IPS DF 4.7 (cell line): ENCODE measurements around the gene PDGFRB.

Experiments
- DNase-seq: peaks from one replicate; pipeline ENCODE4 v3.0.0-alpha.2; 2013; ENCODE audit warnings: low spot score; ENCODE audit errors: extremely low read depth

PDGFRB gene

GRCh38 chr5:150155258-150156026, at the start of gene PDGFRB:
TSS of gene PDGFRB (minus strand) at chr5:150155845. CDS start at chr5:150137047, 18,798 bp downstream.
- DNase-seq: no peak

- DNase-seq: no peak
Observed at GRCh38 chr5:150204590-150204960, 48.9 kb upstream of the PDGFRB start.

DNA sequence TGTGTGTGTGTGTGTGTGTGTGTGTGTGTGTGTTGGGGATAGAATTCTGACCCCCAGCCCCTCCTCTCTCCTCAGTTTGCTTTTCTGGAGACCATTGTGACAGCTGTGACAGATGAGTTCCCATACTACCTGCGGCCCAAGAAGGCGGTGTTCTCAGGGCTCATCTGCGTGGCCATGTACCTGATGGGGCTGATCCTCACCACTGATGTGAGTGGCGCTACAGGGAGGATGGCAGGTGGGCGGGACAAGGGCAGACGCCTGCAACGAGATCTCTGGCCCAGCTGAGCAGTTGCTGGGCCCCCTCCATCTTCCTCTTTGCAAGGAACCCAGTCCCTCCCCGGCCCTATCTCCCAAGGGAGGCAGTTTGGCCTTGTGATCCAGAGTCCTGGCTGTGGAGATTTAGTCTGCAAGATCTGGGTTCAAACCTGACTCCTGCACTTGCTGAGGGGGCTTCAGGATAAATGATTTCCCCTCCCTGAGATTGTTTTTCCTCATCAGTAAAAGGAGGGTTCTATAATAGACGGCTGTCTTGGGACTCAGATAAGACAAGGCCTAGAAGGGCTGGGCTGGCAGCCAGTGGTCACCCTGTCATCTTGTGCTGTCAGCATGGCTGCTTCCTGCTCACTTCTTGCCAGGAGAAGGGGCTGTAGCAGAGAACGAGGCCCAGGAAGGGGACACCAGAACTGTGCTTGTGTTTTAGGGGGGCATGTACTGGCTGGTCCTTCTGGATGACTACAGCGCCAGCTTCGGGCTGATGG, 48.4 kb upstream of the PDGFRB start:
- no peak for DNase-seq

GRCh38 chr5:150202501-150202900, 46.9 kb upstream of the PDGFRB start:
- no peak for DNase-seq

DNA sequence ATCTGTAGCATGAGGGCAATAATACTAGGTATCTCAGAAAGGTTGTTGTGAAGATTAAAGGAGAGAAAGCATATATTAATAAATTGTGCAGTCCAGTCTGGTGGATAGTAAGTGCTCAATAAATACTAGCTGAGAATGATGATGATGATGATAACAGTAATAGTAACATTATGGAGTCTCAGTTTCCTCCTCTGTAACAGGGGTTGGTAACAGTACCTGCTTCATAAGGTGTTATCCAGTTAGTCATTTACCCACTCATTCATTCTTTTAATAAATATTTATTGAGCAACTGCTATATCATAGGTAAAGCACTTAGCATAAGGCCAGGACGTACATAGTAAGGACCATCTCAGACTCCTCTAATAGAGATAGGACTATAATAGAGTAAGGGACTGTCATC, 41.8 kb upstream of the PDGFRB start:
- DNase-seq: no peak

DNA sequence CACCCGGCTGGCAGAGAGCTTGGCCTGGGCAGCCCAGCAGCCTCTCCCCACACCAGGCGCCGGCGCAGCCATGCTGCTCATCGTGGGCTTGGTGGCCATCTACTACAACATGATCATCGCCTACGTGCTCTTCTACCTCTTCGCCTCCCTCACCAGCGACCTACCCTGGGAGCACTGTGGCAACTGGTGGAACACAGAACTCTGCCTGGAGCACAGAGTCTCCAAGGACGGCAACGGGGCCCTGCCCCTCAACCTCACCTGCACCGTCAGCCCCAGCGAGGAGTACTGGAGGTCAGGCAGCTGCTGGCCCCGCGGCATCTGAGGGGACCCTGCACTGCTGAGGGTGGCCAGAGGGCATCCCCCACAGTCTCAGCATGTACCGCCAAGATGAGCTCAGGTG, 41.3 kb upstream of the PDGFRB start:
- DNase-seq: no peak

DNA sequence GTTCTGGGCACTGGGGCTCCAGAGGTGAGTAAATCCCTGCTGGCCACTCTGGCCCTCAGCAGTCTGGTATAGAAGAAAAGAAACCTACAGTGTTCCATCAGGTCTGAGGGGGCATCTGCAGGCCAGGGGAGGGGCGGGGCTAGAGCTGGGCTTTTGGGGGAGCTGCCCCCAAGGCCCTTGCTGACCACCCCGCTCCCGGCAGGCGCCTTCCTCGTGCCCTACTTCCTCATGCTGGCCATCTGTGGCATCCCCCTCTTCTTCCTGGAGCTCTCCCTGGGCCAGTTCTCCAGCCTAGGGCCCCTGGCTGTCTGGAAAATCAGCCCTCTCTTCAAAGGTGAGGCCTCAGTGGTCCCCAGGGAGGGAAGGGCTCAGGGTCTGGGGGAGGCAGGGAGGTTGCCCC, 40.9 kb upstream of the PDGFRB start:
- no peak for DNase-seq

- DNase-seq: no peak
Observed at GRCh38 chr5:150195736-150196485, 40.3 kb upstream of the PDGFRB start.

- no peak for DNase-seq
Observed at GRCh38 chr5:150192462-150192861, 36.8 kb upstream of the PDGFRB start.

DNA sequence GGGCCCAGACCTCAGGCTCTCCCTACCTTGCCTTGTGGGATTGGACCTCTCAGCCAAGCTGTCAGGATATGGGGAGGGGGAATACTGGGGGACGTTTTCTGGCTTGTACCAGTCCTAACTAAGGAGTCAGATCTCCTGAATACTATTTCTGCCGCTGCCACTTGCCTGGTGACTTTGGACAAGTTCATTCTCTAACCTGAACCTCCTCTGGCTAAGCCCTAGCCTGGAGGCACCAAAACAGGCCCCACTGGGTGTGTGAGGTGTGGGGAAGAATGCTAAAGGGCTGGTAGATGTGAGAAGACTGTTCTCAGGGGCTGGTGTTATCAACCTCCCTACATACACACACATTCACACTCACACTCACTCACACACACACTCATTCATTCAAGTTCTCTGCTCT, 35.3 kb upstream of the PDGFRB start:
- DNase-seq: no peak

- no peak for DNase-seq
Observed at GRCh38 chr5:150190503-150190979, 34.9 kb upstream of the PDGFRB start.

- no peak for DNase-seq
Observed at GRCh38 chr5:150189728-150190502, 34.3 kb upstream of the PDGFRB start, which contains the start of gene SLC6A7. TSS of gene SLC6A7 (plus strand) at chr5:150190062. CDS start at chr5:150190328, 266 bp downstream.

- DNase-seq: no peak
Observed at GRCh38 chr5:150189326-150189725, 33.7 kb upstream of the PDGFRB start.

DNA sequence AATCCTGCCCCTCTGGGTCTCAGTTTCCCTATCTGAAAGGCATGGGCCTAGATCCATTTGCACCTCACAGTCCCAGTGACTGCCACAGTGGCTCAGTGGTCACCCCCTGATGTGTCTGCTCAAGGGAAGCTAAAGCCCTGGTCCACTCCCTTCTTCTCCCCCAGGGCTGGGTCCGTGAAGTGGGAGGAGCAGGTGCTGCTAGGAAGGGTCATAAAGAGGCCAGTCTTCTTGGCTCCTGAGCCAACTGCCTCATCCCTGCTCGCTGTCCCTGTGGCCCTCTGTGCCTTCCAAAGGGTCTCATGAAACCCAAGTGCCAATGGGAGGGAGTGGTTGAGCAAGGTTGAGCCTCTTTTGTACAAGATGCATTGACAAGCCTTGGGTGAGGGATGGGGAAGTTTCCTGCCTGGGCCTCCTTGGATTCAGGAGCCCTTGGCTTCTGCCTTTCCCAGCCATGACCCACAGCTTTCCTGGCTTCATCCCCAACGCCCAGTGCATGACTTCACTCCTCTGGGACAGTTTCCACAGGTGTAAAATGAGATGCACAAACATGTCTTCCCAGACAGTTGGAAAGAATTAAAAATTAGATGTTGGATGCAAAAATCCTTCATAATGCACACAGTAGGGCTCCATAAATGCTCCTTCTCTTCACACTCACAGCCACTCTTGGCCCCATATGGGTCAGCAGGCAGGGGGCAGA, 32.6 kb upstream of the PDGFRB start:
- DNase-seq: no peak

DNA sequence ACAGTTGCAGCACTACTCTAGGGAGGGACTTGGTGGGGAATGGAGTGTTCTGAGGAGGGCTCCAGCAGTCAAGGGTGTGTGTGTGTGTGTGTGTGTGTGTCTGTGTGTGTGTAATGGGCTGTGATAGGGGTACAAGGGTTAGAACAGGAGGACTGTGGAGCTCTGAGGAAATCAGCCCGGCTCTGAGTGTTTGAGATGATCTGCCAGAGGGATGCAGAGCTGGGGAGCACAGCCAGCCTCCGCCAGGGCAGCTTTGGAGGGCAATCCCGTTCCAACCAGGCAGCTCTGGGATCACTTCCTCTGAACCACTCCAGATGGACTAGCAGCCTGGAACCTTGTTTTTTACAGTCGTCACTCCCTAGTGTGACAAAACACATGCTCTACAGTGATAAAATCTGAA, 31.3 kb upstream of the PDGFRB start:
- no peak for DNase-seq

DNA sequence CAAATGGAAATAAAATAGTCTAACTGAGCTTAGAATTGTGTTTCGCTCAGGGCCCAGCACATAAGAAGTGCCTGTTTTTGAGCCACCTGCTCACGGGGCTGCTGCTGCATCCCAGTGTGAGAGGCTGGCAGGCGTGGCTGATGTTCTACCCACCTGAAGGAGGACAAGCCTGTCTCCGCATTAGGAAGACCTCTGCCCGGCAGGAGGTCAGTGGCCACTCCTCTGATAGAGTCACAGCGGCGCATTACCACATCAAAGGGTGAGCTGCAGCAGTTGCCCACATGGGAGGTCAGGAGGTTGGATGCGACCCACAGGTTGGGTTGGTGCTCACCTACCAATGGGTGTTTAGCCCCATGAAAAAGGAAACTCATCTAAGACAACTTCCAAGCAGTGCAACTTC, 30.5 kb upstream of the PDGFRB start:
- DNase-seq: no peak

GRCh38 chr5:150184990-150185912, 29.6 kb upstream of the PDGFRB start:
- DNase-seq: no peak

GRCh38 chr5:150184006-150184405, 28.4 kb upstream of the PDGFRB start:
- DNase-seq: no peak

- no peak for DNase-seq
Observed at GRCh38 chr5:150183436-150183835, 27.8 kb upstream of the PDGFRB start.
